DOHH2 (cell line): ENCODE results near the gene ARL15.

Experiments
- H3F3A ChIP-seq: fragments of 200-600 bp; sonication (generic), shearing (Covaris generic); 2 replicates; pipeline ENCODE4 v1.6.0; 2016; ENCODE audit warnings: antibody characterized with exemption, mild to moderate bottlenecking; ENCODE audit not compliant: control insufficient read depth, insufficient read depth
- H3K27ac ChIP-seq: fragments of 200-600 bp; sonication (generic); 2 replicates; pipeline ENCODE4 v1.5.1; 2014; ENCODE audit warnings: low read depth, mild to moderate bottlenecking, low read length, moderate library complexity
- H3K27me3 ChIP-seq: fragments of 200-600 bp; sonication (generic); 2 replicates; pipeline ENCODE4 v1.6.1; 2014; ENCODE audit warnings: mild to moderate bottlenecking, low read length, mixed read lengths; ENCODE audit not compliant: control insufficient read depth
- H3K36me3 ChIP-seq: fragments of 200-600 bp; sonication (generic); 2 replicates; pipeline ENCODE4 v1.6.1; 2014; ENCODE audit warnings: mild to moderate bottlenecking, low read length, moderate library complexity, mixed read lengths; ENCODE audit not compliant: control insufficient read depth
- H3K4me1 ChIP-seq: fragments of 200-600 bp; sonication (generic); 2 replicates; pipeline ENCODE4 v1.6.1; 2014; ENCODE audit warnings: mild to moderate bottlenecking, low read length, mixed read lengths; ENCODE audit not compliant: control insufficient read depth
- H3K4me2 ChIP-seq: fragments of 200-600 bp; sonication (generic); 2 replicates; pipeline ENCODE4 v1.6.0; 2014; ENCODE audit warnings: mild to moderate bottlenecking, low read length, moderate library complexity
- H3K4me3 ChIP-seq: fragments of 200-600 bp; sonication (generic); 2 replicates; pipeline ENCODE4 v1.5.1; 2014; ENCODE audit warnings: mild to moderate bottlenecking, low read length, mixed read lengths
- H3K79me2 ChIP-seq: fragments of 200-600 bp; sonication (generic); 2 replicates; pipeline ENCODE4 v1.6.1; 2014; ENCODE audit warnings: mild to moderate bottlenecking, low read length, mixed read lengths; ENCODE audit not compliant: control insufficient read depth
- H3K9me2 ChIP-seq: fragments of 200-600 bp; sonication (generic); replicated peaks from 2 replicates; pipeline ENCODE4 v1.6.1; 2014; ENCODE audit warnings: mild to moderate bottlenecking, low read length, mixed read lengths; ENCODE audit not compliant: control insufficient read depth
- H3K9me3 ChIP-seq: fragments of 200-600 bp; sonication (generic); 2 replicates; pipeline ENCODE4 v1.6.1; 2014; ENCODE audit warnings: antibody characterized with exemption, low read length, mixed read lengths; ENCODE audit not compliant: control insufficient read depth, insufficient read depth
- H4K20me1 ChIP-seq: fragments of 200-600 bp; sonication (generic); 2 replicates; pipeline ENCODE4 v1.6.0; 2014; ENCODE audit warnings: low read depth, mild to moderate bottlenecking, antibody characterized with exemption, low read length, moderate library complexity; ENCODE audit not compliant: control insufficient read depth, insufficient read depth
- EZH2phosphoT487 ChIP-seq: fragments of 200-600 bp; sonication (generic); IDR thresholded peaks from 2 replicates; pipeline ENCODE4 v1.6.1; 2017; ENCODE audit warnings: borderline replicate concordance, mild to moderate bottlenecking, antibody characterized with exemption, low read length, moderate library complexity, mixed read lengths
- TF ChIP-seq, protein P1 (sequence below): fragments of 200-600 bp; sonication (generic); IDR thresholded peaks from one replicate; pipeline ENCODE4 v1.5.1; 2014; ENCODE audit warnings: antibody characterized with exemption, mild to moderate bottlenecking, low read depth, low read length; ENCODE audit not compliant: poor library complexity, severe bottlenecking

Gene ARL15

DNA sequence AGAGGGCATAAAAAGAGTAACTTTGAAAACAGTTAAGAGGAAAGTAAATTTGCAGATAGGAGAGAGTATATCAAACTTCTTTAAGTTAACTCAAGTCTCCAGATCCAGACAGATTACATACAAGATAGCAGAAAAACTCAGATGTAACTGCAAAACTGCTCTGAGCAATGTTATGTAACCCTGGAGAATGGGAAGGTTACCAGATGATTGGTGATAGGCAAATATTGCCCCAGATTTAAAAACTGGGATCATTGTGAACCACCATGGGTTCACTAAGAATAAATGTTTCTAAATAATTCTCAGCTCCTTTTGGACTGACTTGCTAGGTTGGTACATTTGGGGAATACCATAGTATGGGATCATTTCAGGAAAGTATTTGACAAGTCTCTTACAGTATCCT, 176.5 kb downstream of the ARL15 start:
- no peaks in the 10 kb centered on the region for H3K9me3 ChIP-seq
- H3K36me3 ChIP-seq: no peaks in the 10 kb centered on the region
- no peaks in the 10 kb centered on the region for H3F3A ChIP-seq
- TF ChIP-seq, protein P1, sequence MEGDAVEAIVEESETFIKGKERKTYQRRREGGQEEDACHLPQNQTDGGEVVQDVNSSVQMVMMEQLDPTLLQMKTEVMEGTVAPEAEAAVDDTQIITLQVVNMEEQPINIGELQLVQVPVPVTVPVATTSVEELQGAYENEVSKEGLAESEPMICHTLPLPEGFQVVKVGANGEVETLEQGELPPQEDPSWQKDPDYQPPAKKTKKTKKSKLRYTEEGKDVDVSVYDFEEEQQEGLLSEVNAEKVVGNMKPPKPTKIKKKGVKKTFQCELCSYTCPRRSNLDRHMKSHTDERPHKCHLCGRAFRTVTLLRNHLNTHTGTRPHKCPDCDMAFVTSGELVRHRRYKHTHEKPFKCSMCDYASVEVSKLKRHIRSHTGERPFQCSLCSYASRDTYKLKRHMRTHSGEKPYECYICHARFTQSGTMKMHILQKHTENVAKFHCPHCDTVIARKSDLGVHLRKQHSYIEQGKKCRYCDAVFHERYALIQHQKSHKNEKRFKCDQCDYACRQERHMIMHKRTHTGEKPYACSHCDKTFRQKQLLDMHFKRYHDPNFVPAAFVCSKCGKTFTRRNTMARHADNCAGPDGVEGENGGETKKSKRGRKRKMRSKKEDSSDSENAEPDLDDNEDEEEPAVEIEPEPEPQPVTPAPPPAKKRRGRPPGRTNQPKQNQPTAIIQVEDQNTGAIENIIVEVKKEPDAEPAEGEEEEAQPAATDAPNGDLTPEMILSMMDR: no peak
- TF ChIP-seq EZH2phosphoT487: no peak
- no peaks in the 10 kb centered on the region for H3K27me3 ChIP-seq
- no peak overlapping the region for H3K4me3 ChIP-seq
- no peak overlapping the region for H3K27ac ChIP-seq
- no peaks in the 10 kb centered on the region for H3K4me1 ChIP-seq
- no peak overlapping the region for H3K4me2 ChIP-seq
- H3K9me2 ChIP-seq: no peaks in the 10 kb centered on the region
- H4K20me1 ChIP-seq: no peaks in the 10 kb centered on the region
- no peaks in the 10 kb centered on the region for H3K79me2 ChIP-seq

DNA sequence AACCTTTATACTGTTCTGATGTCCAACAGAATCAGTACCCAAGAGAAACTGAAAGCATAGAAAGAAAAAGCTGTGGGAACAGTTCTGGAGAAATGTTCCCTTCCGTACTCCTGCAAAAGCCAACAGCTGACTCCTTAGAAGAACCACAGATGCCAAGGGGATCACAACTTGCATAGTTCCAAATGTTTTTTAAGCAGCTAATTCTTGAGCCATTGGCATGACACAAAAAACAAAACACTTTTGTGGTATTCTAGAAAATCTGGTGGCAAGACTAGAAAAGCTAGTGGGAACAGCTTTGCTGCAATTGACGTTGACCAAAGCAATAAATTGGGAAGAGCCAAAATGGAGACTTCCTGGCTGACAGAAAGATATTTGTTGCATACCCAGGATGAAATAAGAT, 189.9 kb downstream of the ARL15 start:
- Histone ChIP-seq H3K9me2 (no peaks in the 10 kb centered on the region), H3K9me3 (no peaks in the 10 kb centered on the region), H3F3A (no peaks in the 10 kb centered on the region), H3K4me1 (no peaks in the 10 kb centered on the region), H3K4me3 (no peak overlapping the region), H3K36me3 (no peaks in the 10 kb centered on the region), H3K27me3 (no peaks in the 10 kb centered on the region), H3K79me2 (no peaks in the 10 kb centered on the region), H4K20me1 (no peaks in the 10 kb centered on the region), H3K4me2 (no peak overlapping the region), H3K27ac (no peak overlapping the region)
- TF ChIP-seq, protein P1: no peak
- TF ChIP-seq EZH2phosphoT487: no peak

DNA sequence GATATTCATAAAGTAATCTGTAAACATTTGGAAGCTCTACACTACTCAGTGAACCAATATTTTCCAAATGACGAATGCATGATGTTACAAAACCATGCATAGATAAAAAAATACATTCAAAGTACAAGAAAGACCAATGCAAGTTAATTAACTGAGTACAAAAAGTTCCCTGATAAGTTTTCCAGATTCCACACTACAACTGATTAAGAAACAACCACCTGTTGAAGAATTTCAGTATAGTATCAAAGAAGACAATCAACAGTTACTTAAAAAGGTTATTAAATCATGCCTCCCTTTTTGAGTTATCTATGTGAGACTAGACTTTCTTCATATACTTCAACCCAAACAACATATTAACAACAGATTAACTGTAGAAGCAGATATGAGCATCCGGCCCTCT, 192.4 kb downstream of the ARL15 start:
- no peaks in the 10 kb centered on the region for H3F3A ChIP-seq
- no peaks in the 10 kb centered on the region for H3K27me3 ChIP-seq
- H3K36me3 ChIP-seq: no peaks in the 10 kb centered on the region
- H3K9me3 ChIP-seq: no peaks in the 10 kb centered on the region
- no peaks in the 10 kb centered on the region for H3K79me2 ChIP-seq
- no peaks in the 10 kb centered on the region for H3K4me1 ChIP-seq
- H3K9me2 ChIP-seq: no peaks in the 10 kb centered on the region
- no peak overlapping the region for H3K4me2 ChIP-seq
- H4K20me1 ChIP-seq: no peaks in the 10 kb centered on the region
- no peak overlapping the region for H3K4me3 ChIP-seq
- no peak overlapping the region for H3K27ac ChIP-seq
- TF ChIP-seq, protein P1: no peak
- no peak for TF ChIP-seq EZH2phosphoT487

DNA sequence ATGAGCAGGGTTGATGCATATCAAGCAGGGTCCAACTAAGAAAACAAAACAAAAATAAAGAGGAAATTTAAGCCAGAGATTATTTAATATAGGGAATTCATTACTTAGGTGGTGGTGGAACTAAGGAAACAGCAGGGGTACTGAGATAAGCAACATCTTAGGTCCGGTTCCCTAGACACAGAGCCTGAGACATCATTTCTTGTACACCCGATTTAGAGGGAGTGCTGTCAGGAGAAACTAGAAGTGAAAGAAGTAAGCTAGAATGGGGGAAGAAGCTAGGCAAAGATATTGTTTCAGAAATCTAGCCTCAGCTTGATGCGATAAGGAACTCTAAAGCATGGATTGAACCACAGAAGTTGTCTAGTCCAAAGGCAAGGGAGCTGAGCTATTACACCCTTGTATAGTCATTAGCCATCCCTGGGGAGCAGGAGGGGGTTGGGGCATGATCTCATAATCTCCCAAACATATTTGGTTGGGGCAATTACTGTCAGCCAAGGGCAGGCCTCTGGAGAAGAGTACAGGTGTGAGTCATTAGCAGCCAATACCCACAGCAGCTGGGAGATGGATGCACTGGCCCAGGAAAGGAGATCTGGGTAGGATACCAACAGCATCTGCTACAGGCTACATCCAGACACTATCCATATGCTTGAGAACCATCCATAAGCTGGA, 194.5 kb downstream of the ARL15 start:
- H3K4me2 ChIP-seq: no peak overlapping the region
- H4K20me1 ChIP-seq: no peaks in the 10 kb centered on the region
- H3K9me2 ChIP-seq: no peaks in the 10 kb centered on the region
- no peak overlapping the region for H3K4me3 ChIP-seq
- no peaks in the 10 kb centered on the region for H3K4me1 ChIP-seq
- TF ChIP-seq, protein P1: no peak
- no peak for TF ChIP-seq EZH2phosphoT487
- H3K27me3 ChIP-seq: no peaks in the 10 kb centered on the region
- H3K9me3 ChIP-seq: no peaks in the 10 kb centered on the region
- no peaks in the 10 kb centered on the region for H3K79me2 ChIP-seq
- no peak overlapping the region for H3K27ac ChIP-seq
- no peaks in the 10 kb centered on the region for H3F3A ChIP-seq
- no peaks in the 10 kb centered on the region for H3K36me3 ChIP-seq
